GM12878 (cell line): ENCODE measurements around the gene CNPPD1. TPM values are rescaled to one million over a fixed set of nuclear protein-coding genes. Genes with fewer than 3 reads are reported as not detected.

ENCODE experiments used
- ATAC-seq: fragments of 200-7000 bp; cut with Tn5 transposase; 3 replicates; pipeline ENCODE4 v1.9.1; 2020; ENCODE audit warnings: mild to moderate bottlenecking, moderate library complexity
- BruUV-seq: library from RNA; stranded (reverse); fragments of 400-500 nt; replicated peaks from 2 replicates; lab custom pipeline; 2021; lab: Mats Ljungman, UMichigan
- CTCF ChIA-PET: fragments of 300-600 bp; sonication (Branson Sonifier 250); formaldehyde crosslinking; extraction: SDS; loops from one replicate; lab custom pipeline; 2021; ENCODE audit warnings: inconsistent platforms; lab: Yijun Ruan, JAX
- POLR2A ChIA-PET: fragments of 350-600 bp; formaldehyde crosslinking; extraction: SDS; loops from one replicate; lab custom pipeline; 2021; ENCODE audit warnings: inconsistent platforms; lab: Charles Lee
- RAD21 ChIA-PET: fragments of 300-600 bp; sonication (Branson Sonifier 250); formaldehyde crosslinking; loops from one replicate; lab custom pipeline; 2023; ENCODE audit warnings: antibody characterized with exemption; ENCODE audit not compliant: unreplicated experiment; lab: Charles Lee
- SMC1A ChIA-PET: fragments of 300-600 bp; sonication (Branson Sonifier 250); formaldehyde crosslinking; loops from one replicate; lab custom pipeline; 2023; ENCODE audit not compliant: unreplicated experiment, uncharacterized antibody; lab: Charles Lee
- DNase-seq: peaks from one replicate; pipeline ENCODE4 v3.0.0-alpha.2; 2011; ENCODE audit warnings: low read depth, low spot score
- FAIRE-seq: peaks from 3 replicates; lab custom pipeline; 2011; peaks lifted over from hg19 to GRCh38; lab: Jason Lieb, UNC
- H2AFZ ChIP-seq: 2 replicates; pipeline ENCODE4 v1.6.0; 2011; ENCODE audit warnings: low read depth, low read length, control low read depth; ENCODE audit not compliant: control insufficient read depth
- H3K27ac ChIP-seq: 2 replicates; pipeline ENCODE4 v1.5.1; 2011; ENCODE audit warnings: control low read depth; ENCODE audit not compliant: control insufficient read depth, insufficient read depth
- H3K27me3 ChIP-seq, 2 experiments: replicated peaks in 1 of 2; 2 replicates each; pipeline versions ENCODE4 v1.6.0 to v1.6.1; 2011; ENCODE audit warnings: low read length in 1 of 2; ENCODE audit not compliant: control insufficient read depth in 2 of 2, insufficient read depth in 2 of 2
- H3K36me3 ChIP-seq, 2 experiments: 2 replicates each; pipeline ENCODE4 v1.5.1; 2011; ENCODE audit warnings: low read length in 1 of 2; ENCODE audit not compliant: control insufficient read depth in 2 of 2, insufficient read depth in 2 of 2
- H3K4me1 ChIP-seq: 2 replicates; pipeline ENCODE4 v1.6.1; 2011; ENCODE audit warnings: mild to moderate bottlenecking, low read length, moderate library complexity, mixed read lengths; ENCODE audit not compliant: control insufficient read depth, insufficient read depth
- H3K4me2 ChIP-seq: 2 replicates; pipeline ENCODE4 v1.6.0; 2011; ENCODE audit warnings: control low read depth; ENCODE audit not compliant: control insufficient read depth, insufficient read depth
- H3K4me3 ChIP-seq: fragments of 200-600 bp; sonication (generic); 2 replicates; pipeline ENCODE4 v1.5.1; 2016
- H3K79me2 ChIP-seq: 2 replicates; pipeline ENCODE4 v1.6.0; 2011; ENCODE audit warnings: low read length; ENCODE audit not compliant: control insufficient read depth, insufficient read depth
- H3K9ac ChIP-seq: 2 replicates; pipeline ENCODE4 v1.8.0; 2011; ENCODE audit warnings: low read length, control low read depth, mixed read lengths; ENCODE audit not compliant: control insufficient read depth, insufficient read depth
- H3K9me3 ChIP-seq: replicated peaks from 3 replicates; pipeline ENCODE4 v1.5.1; 2011; ENCODE audit warnings: mild to moderate bottlenecking, low read length; ENCODE audit not compliant: control insufficient read depth, insufficient read depth
- H4K20me1 ChIP-seq: 2 replicates; pipeline ENCODE4 v1.6.0; 2011; ENCODE audit not compliant: control insufficient read depth, insufficient read depth
- BCL11A ChIP-seq: IDR thresholded peaks from 2 replicates; pipeline ENCODE4 v1.6.1; 2011; ENCODE audit warnings: low read depth, low read length
- CTCF ChIP-seq, 3 experiments: IDR thresholded peaks in 2 of 3; conservative IDR thresholded peaks in 1 of 3; 2 replicates each; pipeline ENCODE4 v1.5.1; 2011; ENCODE audit warnings: low read depth in 3 of 3, low read length in 3 of 3, mild to moderate bottlenecking in 3 of 3, control low read depth in 2 of 3, moderate library complexity in 2 of 3, inconsistent platforms in 1 of 3, mixed read lengths in 1 of 3; ENCODE audit not compliant: control insufficient read depth in 2 of 3, insufficient read depth in 1 of 3; ENCODE audit errors: extremely low read depth in 1 of 3
- EED ChIP-seq: sonication (generic); IDR thresholded peaks from 2 replicates; pipeline ENCODE4 v1.6.1; 2016; ENCODE audit warnings: antibody characterized with exemption, low read depth
- EP300 ChIP-seq, 2 experiments: fragments of 150-350 bp in 1 of 2; IDR thresholded peaks; 2 replicates each; pipeline ENCODE4 v1.6.1; 2011 to 2012; ENCODE audit warnings: low read depth in 2 of 2, low read length in 2 of 2, borderline replicate concordance in 1 of 2, improper control_type of control experiment in 1 of 2, inconsistent platforms in 1 of 2; ENCODE audit not compliant: control insufficient read depth in 1 of 2
- HSF1 ChIP-seq: fragments of 150-350 bp; IDR thresholded peaks from 2 replicates; pipeline ENCODE4 v1.6.1; 2014; ENCODE audit warnings: mild to moderate bottlenecking, low read depth, low read length
- IKZF1 ChIP-seq: fragments of 450-650 bp; conservative IDR thresholded peaks from 2 replicates; pipeline ENCODE4 v1.6.1; 2017; ENCODE audit warnings: antibody characterized with exemption, mild to moderate bottlenecking
- JUNB ChIP-seq: IDR thresholded peaks from 2 replicates; pipeline ENCODE4 v1.6.1; 2016; ENCODE audit warnings: antibody characterized with exemption, mild to moderate bottlenecking
- NFYA ChIP-seq: IDR thresholded peaks from 2 replicates; pipeline ENCODE4 v1.6.1; 2011; ENCODE audit warnings: low read depth, mild to moderate bottlenecking, low read length, improper control_type of control experiment, borderline replicate concordance
- NKRF ChIP-seq: fragments of 450-650 bp; conservative IDR thresholded peaks from 2 replicates; pipeline ENCODE4 v1.6.1; 2017; ENCODE audit warnings: mild to moderate bottlenecking, moderate library complexity
- NR2F1 ChIP-seq: fragments of 450-650 bp; conservative IDR thresholded peaks from 2 replicates; pipeline ENCODE4 v1.6.1; 2017; ENCODE audit warnings: mild to moderate bottlenecking
- RB1 ChIP-seq: fragments of 450-650 bp; formaldehyde crosslinking; IDR thresholded peaks from 2 replicates; pipeline ENCODE4 v1.6.1; 2017; ENCODE audit warnings: mild to moderate bottlenecking, borderline replicate concordance
- STAT1 ChIP-seq: fragments of 450-650 bp; conservative IDR thresholded peaks from 2 replicates; pipeline ENCODE4 v1.6.1; 2014; ENCODE audit warnings: antibody characterized with exemption, mild to moderate bottlenecking
- YBX1 ChIP-seq: fragments of 450-650 bp; IDR thresholded peaks from 2 replicates; pipeline ENCODE4 v1.6.1; 2016; ENCODE audit warnings: antibody characterized with exemption
- ZBTB11 ChIP-seq: fragments of 450-650 bp; formaldehyde crosslinking; IDR thresholded peaks from 2 replicates; pipeline ENCODE4 v1.5.0; 2022; ENCODE audit warnings: mild to moderate bottlenecking, missing genetic modification characterization
- WGBS: methylation state at CpG from one replicate; pipeline ENCODE4 v1.1.6; 2016; ENCODE audit warnings: low lambda C conversion rate; ENCODE audit not compliant: insufficient replicate concordance, insufficient coverage; ENCODE audit errors: missing lambda C conversion rate; 5-methylcytosine and 5-hydroxymethylcytosine counted together
- in situ Hi-C: fragments of 300-500 bp; cut with MboI; formaldehyde crosslinking; loops from 9 replicates; pipeline ENCODE4 v1.14.3; 2018; ENCODE audit warnings: mixed read lengths
- intact Hi-C: fragments of 100-400 bp; cut with micrococcal nuclease; formaldehyde crosslinking; loops from one replicate; pipeline ENCODE4 v1.14.2; 2022; ENCODE audit not compliant: unreplicated experiment
- polyA plus RNA-seq, 11 experiments: library from polyadenylated mRNA; depleted of rRNA in 4 of 11; unstranded in 6 of 11; stranded (reverse) in 5 of 11; fragments of >200 nt; fragmentation: Nextera tagmentation in 4 of 11; fragmentation: Illumina TruSeq in 1 of 11; extraction: Ambion mirVana in 4 of 11; extraction: Trizol in 1 of 11; gene quantifications; 1 replicate in 1 of 11; 2 replicates in 10 of 11; pipeline versions ENCODE4 v1.2.1 to v1.2.3, GENCODE V29; 2011 to 2016; ENCODE audit warnings: inconsistent platforms in 2 of 11, missing spikeins in 2 of 11, low read depth in 1 of 11
- total RNA-seq, 4 experiments: library from RNA; depleted of rRNA in 3 of 4; stranded (reverse); fragments of >200 nt in 3 of 4; fragmentation: Illumina TruSeq in 1 of 4; extraction: Trizol in 1 of 4; gene quantifications; 2 replicates each; pipeline versions ENCODE4 v1.2.1 to v1.2.3, GENCODE V29; 2013 to 2021

The CNPPD1 gene
- total and polyA plus RNA-seq, 10 of the 15 experiments (the other 5 are each of a cell fraction or from before 2014, with no cell fraction given) = 12.2 to 86.6 (median 43.4) TPM

GRCh38 chr2:219127037-219127635 is 49.6 kb downstream of the CNPPD1 start:
- Histone ChIP-seq H4K20me1 (no peaks in the 10 kb centered on the region), H3K79me2 (no peaks in the 10 kb centered on the region), H3K4me3 (no peak overlapping the region), H2AFZ (no peak overlapping the region), H3K36me3 (no peaks in the 10 kb centered on the region), H3K9ac (no peak overlapping the region), H3K4me1 (no peaks in the 10 kb centered on the region), H3K9me3 (no peaks in the 10 kb centered on the region), H3K27ac (no peak overlapping the region), H3K27me3 (no peaks in the 10 kb centered on the region), H3K4me2 (no peak overlapping the region)
- ChIA-PET RAD21 (interaction anchor here (1.2 kb wide), 1 partner anchor 27 kb away, joined by 3 read pairs; no protein-coding TSS in a partner anchor), CTCF (interaction anchor here (0.8 to 2.1 kb wide), 7 partner anchors 8 to 100 kb away, joined by 3 to 7 read pairs (median 5); no protein-coding TSS in a partner anchor), POLR2A (no interaction called here), SMC1A (interaction anchor here (0.6 to 1.8 kb wide), 3 partner anchors 27 to 60 kb away, joined by 3 to 4 read pairs (median 3); no protein-coding TSS in a partner anchor)
- FAIRE-seq (no peak), DNase-seq (no peak), ATAC-seq (no peak)
- in situ Hi-C loops = no loop called here
- 57% methylated on average over 2 of the region's 2 CpGs for WGBS
- intact Hi-C loops = no loop called here
- BruUV-seq = no TSS peak
- no peak for TF ChIP-seq EP300 (IDR thresholded peaks at IDR 0.05; ENCODE audit: borderline replicate concordance in 1 of 2, control insufficient read depth in 1 of 2, low read depth in 2 of 2, low read length in 2 of 2)
- TF ChIP-seq BCL11A = no peak
- no peak for TF ChIP-seq RB1
- no peak for TF ChIP-seq YBX1
- TF ChIP-seq NR2F1 = no peak
- TF ChIP-seq NKRF = no peak
- TF ChIP-seq HSF1 = no peak
- no peak for TF ChIP-seq NFYA
- no peak for TF ChIP-seq STAT1
- no peak for TF ChIP-seq IKZF1
- no peak for TF ChIP-seq JUNB
- TF ChIP-seq CTCF (IDR thresholded peaks at IDR 0.05 in 2 of 3, conservative IDR thresholded peaks at IDR 0.05 in 1 of 3; ENCODE audit: control insufficient read depth in 2 of 3, extremely low read depth in 1 of 3, insufficient read depth in 1 of 3, low read depth in 3 of 3, low read length in 3 of 3) = no peak
- no peak for TF ChIP-seq ZBTB11 (CRISPR knock-in tag)
- no peak for TF ChIP-seq EED
